ENCODE measurements around the gene HS1BP3. TPM values are rescaled to one million over a fixed set of nuclear protein-coding genes. Genes with fewer than 3 reads are reported as not detected.

The HS1BP3 gene
- total RNA-seq, 3 donors from 2014 or later (not counting 1 experiment from before 2014, with no cell fraction given): 17.4 to 25.7 (median 22.8) TPM

GRCh38 chr2:20569464-20570223, 81.3 kb downstream of the HS1BP3 start:
- Mint-ChIP-seq H3K9me3 (no peaks in the 10 kb centered on the region), H3K36me3 (no peaks in the 10 kb centered on the region), H3K27ac (no peak overlapping the region), H3K4me1 (no peaks in the 10 kb centered on the region), H3K4me3 (no peak overlapping the region), H3K27me3 (ENCODE audit: low read depth in 2 of 2) (no peaks in the 10 kb centered on the region)
- 60% methylated on average over 7 of the region's 7 CpGs for WGBS (ENCODE audit: insufficient coverage)
- H3K27me3 ChIP-seq (ENCODE audit: control insufficient read depth, insufficient read depth, low read length): no peaks in the 10 kb centered on the region
- ATAC-seq (no peak), DNase-seq (no peak)
- no peak overlapping the region for H3K27ac ChIP-seq (ENCODE audit: low read length)
- no peaks in the 10 kb centered on the region for H3K4me1 ChIP-seq (ENCODE audit: control insufficient read depth, insufficient read depth, low read length)
- no peaks in the 10 kb centered on the region for H3K9me3 ChIP-seq (ENCODE audit: control insufficient read depth, insufficient read depth, low read length)
- intact Hi-C loops (cut with micrococcal nuclease): no loop called here
- TF ChIP-seq, protein P1, sequence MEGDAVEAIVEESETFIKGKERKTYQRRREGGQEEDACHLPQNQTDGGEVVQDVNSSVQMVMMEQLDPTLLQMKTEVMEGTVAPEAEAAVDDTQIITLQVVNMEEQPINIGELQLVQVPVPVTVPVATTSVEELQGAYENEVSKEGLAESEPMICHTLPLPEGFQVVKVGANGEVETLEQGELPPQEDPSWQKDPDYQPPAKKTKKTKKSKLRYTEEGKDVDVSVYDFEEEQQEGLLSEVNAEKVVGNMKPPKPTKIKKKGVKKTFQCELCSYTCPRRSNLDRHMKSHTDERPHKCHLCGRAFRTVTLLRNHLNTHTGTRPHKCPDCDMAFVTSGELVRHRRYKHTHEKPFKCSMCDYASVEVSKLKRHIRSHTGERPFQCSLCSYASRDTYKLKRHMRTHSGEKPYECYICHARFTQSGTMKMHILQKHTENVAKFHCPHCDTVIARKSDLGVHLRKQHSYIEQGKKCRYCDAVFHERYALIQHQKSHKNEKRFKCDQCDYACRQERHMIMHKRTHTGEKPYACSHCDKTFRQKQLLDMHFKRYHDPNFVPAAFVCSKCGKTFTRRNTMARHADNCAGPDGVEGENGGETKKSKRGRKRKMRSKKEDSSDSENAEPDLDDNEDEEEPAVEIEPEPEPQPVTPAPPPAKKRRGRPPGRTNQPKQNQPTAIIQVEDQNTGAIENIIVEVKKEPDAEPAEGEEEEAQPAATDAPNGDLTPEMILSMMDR (IDR thresholded peaks at IDR 0.05): no peak
- no peak overlapping the region for H3K4me3 ChIP-seq (ENCODE audit: low read length)
- H3K36me3 ChIP-seq (ENCODE audit: control insufficient read depth, insufficient read depth, low read length): no peaks in the 10 kb centered on the region

GRCh38 chr2:20568501-20569463, 82.1 kb downstream of the HS1BP3 start:
- H3K36me3 ChIP-seq (ENCODE audit: control insufficient read depth, insufficient read depth, low read length): no peaks in the 10 kb centered on the region
- H3K36me3 Mint-ChIP-seq: no peaks in the 10 kb centered on the region
- no peak overlapping the region for H3K27ac ChIP-seq (ENCODE audit: low read length)
- H3K9me3 ChIP-seq (ENCODE audit: control insufficient read depth, insufficient read depth, low read length): no peaks in the 10 kb centered on the region
- no peaks in the 10 kb centered on the region for H3K27me3 Mint-ChIP-seq (ENCODE audit: low read depth in 2 of 2)
- intact Hi-C loops (cut with micrococcal nuclease): no loop called here
- H3K4me1 Mint-ChIP-seq: no peaks in the 10 kb centered on the region
- no peak overlapping the region for H3K27ac Mint-ChIP-seq
- H3K4me3 ChIP-seq (ENCODE audit: low read length): no peak overlapping the region
- H3K9me3 Mint-ChIP-seq: no peaks in the 10 kb centered on the region
- 76% methylated on average over 11 of the region's 13 CpGs for WGBS (ENCODE audit: insufficient coverage)
- H3K4me3 Mint-ChIP-seq: no peak overlapping the region
- H3K4me1 ChIP-seq (ENCODE audit: control insufficient read depth, insufficient read depth, low read length): no peaks in the 10 kb centered on the region
- no peaks in the 10 kb centered on the region for H3K27me3 ChIP-seq (ENCODE audit: control insufficient read depth, insufficient read depth, low read length)
- TF ChIP-seq, protein P1 (IDR thresholded peaks at IDR 0.05): no peak
- no peak for ATAC-seq
- no peak for DNase-seq

DNA sequence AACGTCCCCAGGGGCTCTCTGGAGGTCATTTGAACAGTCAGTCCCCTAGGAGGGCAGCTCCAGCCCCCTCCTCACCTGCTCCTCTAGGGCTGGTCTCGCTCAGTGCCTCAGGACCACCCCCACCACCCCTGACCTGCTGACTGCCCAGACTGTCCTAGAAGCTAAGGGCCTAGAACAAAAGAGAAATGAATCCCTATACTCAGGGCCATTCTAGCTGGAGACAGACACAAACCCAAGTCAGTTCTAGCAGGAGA, 83.0 kb downstream of the HS1BP3 start:
- 65% methylated on average over 2 of the region's 2 CpGs for WGBS (ENCODE audit: insufficient coverage)
- Histone ChIP-seq H3K4me3 (ENCODE audit: low read length) (no peak overlapping the region), H3K27me3 (ENCODE audit: control insufficient read depth, insufficient read depth, low read length) (no peaks in the 10 kb centered on the region), H3K36me3 (ENCODE audit: control insufficient read depth, insufficient read depth, low read length) (no peaks in the 10 kb centered on the region), H3K27ac (ENCODE audit: low read length) (no peak overlapping the region), H3K4me1 (ENCODE audit: control insufficient read depth, insufficient read depth, low read length) (no peaks in the 10 kb centered on the region), H3K9me3 (ENCODE audit: control insufficient read depth, insufficient read depth, low read length) (no peaks in the 10 kb centered on the region)
- no peaks in the 10 kb centered on the region for H3K27me3 Mint-ChIP-seq (ENCODE audit: low read depth in 2 of 2)
- no peaks in the 10 kb centered on the region for H3K9me3 Mint-ChIP-seq
- no peak overlapping the region for H3K27ac Mint-ChIP-seq
- ATAC-seq (no peak), DNase-seq (no peak)
- intact Hi-C loops (cut with micrococcal nuclease): no loop called here
- H3K36me3 Mint-ChIP-seq: no peaks in the 10 kb centered on the region
- H3K4me1 Mint-ChIP-seq: no peaks in the 10 kb centered on the region
- H3K4me3 Mint-ChIP-seq: no peak overlapping the region
- TF ChIP-seq, protein P1 (IDR thresholded peaks at IDR 0.05): no peak

Other genes with a start within 250 kb of the HS1BP3 start
- gene RHOB, start 204.0 kb downstream of the HS1BP3 start, total RNA-seq: 100 to 1,000 TPM in 1 of 3 donors, 10 to 100 TPM in 2; 50.8 to 222 (median 64.7) TPM
- under 1 TPM; 0.02 to 0.10 (median 0.05) TPM for gene GDF7, start 16.0 kb upstream of the HS1BP3 start, total RNA-seq
- 10 to 100 TPM; 14.5 to 25.6 (median 17.2) TPM for gene LDAH, start 172.0 kb upstream of the HS1BP3 start, total RNA-seq

Data from natural killer cell (primary cell).